OCI-LY1 (cell line): ENCODE measurements around the gene LTB4R.

Experiments used
- H2AFZ ChIP-seq: fragments of 200-600 bp; sonication (generic), shearing (Covaris generic); 2 replicates; pipeline ENCODE4 v1.6.0; 2014; ENCODE audit warnings: antibody characterized with exemption, mild to moderate bottlenecking, low read length
- H3F3A ChIP-seq: fragments of 200-600 bp; sonication (generic), shearing (Covaris generic); 2 replicates; pipeline ENCODE4 v1.6.0; 2014; ENCODE audit warnings: mild to moderate bottlenecking, antibody characterized with exemption, low read length, moderate library complexity; ENCODE audit not compliant: insufficient read depth
- H3K27ac ChIP-seq: fragments of 200-600 bp; sonication (generic); 2 replicates; pipeline ENCODE4 v1.5.1; 2014; ENCODE audit warnings: low read length, mixed run types, mild to moderate bottlenecking, low read depth; ENCODE audit not compliant: poor library complexity, severe bottlenecking
- H3K27me3 ChIP-seq: fragments of 200-600 bp; sonication (generic); 2 replicates; pipeline ENCODE4 v1.6.0; 2014; ENCODE audit warnings: antibody characterized with exemption, mild to moderate bottlenecking, low read length, moderate library complexity; ENCODE audit not compliant: insufficient read depth
- H3K36me3 ChIP-seq: fragments of 200-600 bp; sonication (generic); 2 replicates; pipeline ENCODE4 v1.6.1; 2014; ENCODE audit warnings: mild to moderate bottlenecking, antibody characterized with exemption, low read length, moderate library complexity, mixed read lengths; ENCODE audit not compliant: insufficient read depth
- H3K4me1 ChIP-seq: fragments of 200-600 bp; sonication (generic); 2 replicates; pipeline ENCODE4 v1.5.1; 2014; ENCODE audit warnings: mild to moderate bottlenecking, low read length, moderate library complexity; ENCODE audit not compliant: insufficient read depth, severe bottlenecking
- H3K4me2 ChIP-seq: fragments of 200-600 bp; sonication (generic), shearing (Covaris generic); 2 replicates; pipeline ENCODE4 v1.6.1; 2014; ENCODE audit warnings: low read length
- H3K4me3 ChIP-seq: fragments of 200-600 bp; sonication (generic); 2 replicates; pipeline ENCODE4 v1.5.1; 2014; ENCODE audit warnings: low read length, low read depth, mild to moderate bottlenecking, mixed read lengths; ENCODE audit not compliant: poor library complexity, severe bottlenecking
- H3K79me2 ChIP-seq: fragments of 200-600 bp; shearing (Covaris generic); 2 replicates; pipeline ENCODE4 v1.6.1; 2016; ENCODE audit warnings: mixed run types, low read length, mixed read lengths; ENCODE audit not compliant: insufficient read depth
- H3K9ac ChIP-seq: fragments of 200-600 bp; sonication (generic), shearing (Covaris generic); 2 replicates; pipeline ENCODE4 v1.6.1; 2014; ENCODE audit warnings: mild to moderate bottlenecking, low read length, mixed read lengths
- H3K9me2 ChIP-seq: fragments of 200-600 bp; sonication (generic), shearing (Covaris generic); 2 replicates; pipeline ENCODE4 v1.6.1; 2014; ENCODE audit warnings: low read depth, mild to moderate bottlenecking, low read length, mixed read lengths
- H3K9me3 ChIP-seq: fragments of 200-600 bp; shearing (Covaris generic); 2 replicates; pipeline ENCODE4 v1.6.1; 2014; ENCODE audit warnings: low read length, mixed read lengths
- H4K20me1 ChIP-seq: fragments of 200-600 bp; sonication (generic), shearing (Covaris generic); 2 replicates; pipeline ENCODE4 v1.6.0; 2016; ENCODE audit warnings: mild to moderate bottlenecking, low read length; ENCODE audit not compliant: insufficient read depth
- EZH2 ChIP-seq: fragments of 200-600 bp; sonication (generic), shearing (Covaris generic); IDR thresholded peaks from 2 replicates; pipeline ENCODE4 v1.8.0; 2017; ENCODE audit warnings: borderline replicate concordance, mixed run types, mild to moderate bottlenecking, antibody characterized with exemption, low read length, moderate library complexity, mixed read lengths
- TF ChIP-seq, protein P1 (sequence below): fragments of 200-600 bp; sonication (generic), shearing (Covaris generic); IDR thresholded peaks from 2 replicates; pipeline ENCODE4 v1.5.1; 2017; ENCODE audit warnings: mild to moderate bottlenecking, antibody characterized with exemption, low read length, moderate library complexity, mixed read lengths

LTB4R gene

GRCh38 chr14:24277071-24277470, 34.2 kb upstream of the LTB4R start:
- Histone ChIP-seq H3K4me1 (peaks cover 45% of the 10 kb centered on the region), H3K4me2 (no peak overlapping the region), H4K20me1 (no peaks in the 10 kb centered on the region), H3K9me2 (no peaks in the 10 kb centered on the region), H3K9me3 (no peaks in the 10 kb centered on the region), H3K27ac (no peak overlapping the region), H3K36me3 (no peaks in the 10 kb centered on the region), H3F3A (no peaks in the 10 kb centered on the region), H3K4me3 (no peak overlapping the region), H3K79me2 (no peaks in the 10 kb centered on the region), H3K9ac (no peak overlapping the region), H3K27me3 (no peaks in the 10 kb centered on the region), H2AFZ (no peak overlapping the region)
- TF ChIP-seq, protein P1, sequence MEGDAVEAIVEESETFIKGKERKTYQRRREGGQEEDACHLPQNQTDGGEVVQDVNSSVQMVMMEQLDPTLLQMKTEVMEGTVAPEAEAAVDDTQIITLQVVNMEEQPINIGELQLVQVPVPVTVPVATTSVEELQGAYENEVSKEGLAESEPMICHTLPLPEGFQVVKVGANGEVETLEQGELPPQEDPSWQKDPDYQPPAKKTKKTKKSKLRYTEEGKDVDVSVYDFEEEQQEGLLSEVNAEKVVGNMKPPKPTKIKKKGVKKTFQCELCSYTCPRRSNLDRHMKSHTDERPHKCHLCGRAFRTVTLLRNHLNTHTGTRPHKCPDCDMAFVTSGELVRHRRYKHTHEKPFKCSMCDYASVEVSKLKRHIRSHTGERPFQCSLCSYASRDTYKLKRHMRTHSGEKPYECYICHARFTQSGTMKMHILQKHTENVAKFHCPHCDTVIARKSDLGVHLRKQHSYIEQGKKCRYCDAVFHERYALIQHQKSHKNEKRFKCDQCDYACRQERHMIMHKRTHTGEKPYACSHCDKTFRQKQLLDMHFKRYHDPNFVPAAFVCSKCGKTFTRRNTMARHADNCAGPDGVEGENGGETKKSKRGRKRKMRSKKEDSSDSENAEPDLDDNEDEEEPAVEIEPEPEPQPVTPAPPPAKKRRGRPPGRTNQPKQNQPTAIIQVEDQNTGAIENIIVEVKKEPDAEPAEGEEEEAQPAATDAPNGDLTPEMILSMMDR, result no peak
- TF ChIP-seq EZH2, result no peak

GRCh38 chr14:24277606-24278321, 33.5 kb upstream of the LTB4R start:
- Histone ChIP-seq H2AFZ (no peak overlapping the region), H3K4me3 (no peak overlapping the region), H4K20me1 (no peaks in the 10 kb centered on the region), H3K79me2 (no peaks in the 10 kb centered on the region), H3K9ac (no peak overlapping the region; the same call in 1 of the 2 replicates), H3K9me2 (no peaks in the 10 kb centered on the region), H3K4me2 (peak overlapping the region; percentile 6; the same call in 1 of the 2 replicates), H3F3A (no peaks in the 10 kb centered on the region), H3K27me3 (no peaks in the 10 kb centered on the region), H3K36me3 (no peaks in the 10 kb centered on the region), H3K9me3 (no peaks in the 10 kb centered on the region), H3K4me1 (peaks cover 38% of the 10 kb centered on the region), H3K27ac (no peak overlapping the region)
- no peak for TF ChIP-seq EZH2
- TF ChIP-seq, protein P1, result no peak

- Histone ChIP-seq H3K27ac (no peak overlapping the region), H3K36me3 (no peaks in the 10 kb centered on the region), H3K9ac (no peak overlapping the region), H3K79me2 (no peaks in the 10 kb centered on the region), H3K4me1 (peaks cover 34% of the 10 kb centered on the region), H3K4me3 (no peak overlapping the region), H2AFZ (no peak overlapping the region), H3K27me3 (no peaks in the 10 kb centered on the region), H3F3A (no peaks in the 10 kb centered on the region), H3K4me2 (no peak overlapping the region), H4K20me1 (no peaks in the 10 kb centered on the region), H3K9me2 (no peaks in the 10 kb centered on the region), H3K9me3 (no peaks in the 10 kb centered on the region)
- TF ChIP-seq EZH2, result no peak
- TF ChIP-seq, protein P1, result no peak
Observed at GRCh38 chr14:24278424-24278823, 32.9 kb upstream of the LTB4R start.
